ENCODE measurements around the gene MAPKAPK5.
"Not testable (repeated sequence)": the region's sequence is repeated elsewhere in the genome, so short reads cannot be mapped to it uniquely, and the experiment has no call there.

MAPKAPK5 gene

DNA sequence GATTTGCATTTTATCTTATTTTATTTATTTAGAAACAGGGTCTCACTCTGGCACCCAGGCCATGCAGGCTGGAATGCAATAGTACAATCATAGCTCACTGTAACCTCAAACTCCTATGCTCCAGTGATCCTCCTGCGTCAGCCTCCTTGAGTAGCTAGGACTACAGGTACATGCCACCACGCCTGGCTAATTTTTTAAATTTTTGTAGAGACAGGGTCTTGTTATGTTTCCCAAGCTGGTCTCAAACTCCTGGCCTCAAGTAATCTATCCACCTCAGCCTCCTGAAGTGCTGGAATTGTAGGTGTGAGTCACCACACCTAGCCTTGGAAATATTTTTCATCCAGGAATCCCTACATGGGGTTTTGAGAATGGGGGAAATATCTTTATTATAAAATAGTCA is 84.6 kb downstream of the MAPKAPK5 start:
- no peak overlapping the region for H3K4me3 ChIP-seq (ENCODE audit: low read depth, low read length)
- TF ChIP-seq, protein P1, sequence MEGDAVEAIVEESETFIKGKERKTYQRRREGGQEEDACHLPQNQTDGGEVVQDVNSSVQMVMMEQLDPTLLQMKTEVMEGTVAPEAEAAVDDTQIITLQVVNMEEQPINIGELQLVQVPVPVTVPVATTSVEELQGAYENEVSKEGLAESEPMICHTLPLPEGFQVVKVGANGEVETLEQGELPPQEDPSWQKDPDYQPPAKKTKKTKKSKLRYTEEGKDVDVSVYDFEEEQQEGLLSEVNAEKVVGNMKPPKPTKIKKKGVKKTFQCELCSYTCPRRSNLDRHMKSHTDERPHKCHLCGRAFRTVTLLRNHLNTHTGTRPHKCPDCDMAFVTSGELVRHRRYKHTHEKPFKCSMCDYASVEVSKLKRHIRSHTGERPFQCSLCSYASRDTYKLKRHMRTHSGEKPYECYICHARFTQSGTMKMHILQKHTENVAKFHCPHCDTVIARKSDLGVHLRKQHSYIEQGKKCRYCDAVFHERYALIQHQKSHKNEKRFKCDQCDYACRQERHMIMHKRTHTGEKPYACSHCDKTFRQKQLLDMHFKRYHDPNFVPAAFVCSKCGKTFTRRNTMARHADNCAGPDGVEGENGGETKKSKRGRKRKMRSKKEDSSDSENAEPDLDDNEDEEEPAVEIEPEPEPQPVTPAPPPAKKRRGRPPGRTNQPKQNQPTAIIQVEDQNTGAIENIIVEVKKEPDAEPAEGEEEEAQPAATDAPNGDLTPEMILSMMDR (IDR thresholded peaks at IDR 0.05; ENCODE audit: low read depth, low read length) = no peak

DNA sequence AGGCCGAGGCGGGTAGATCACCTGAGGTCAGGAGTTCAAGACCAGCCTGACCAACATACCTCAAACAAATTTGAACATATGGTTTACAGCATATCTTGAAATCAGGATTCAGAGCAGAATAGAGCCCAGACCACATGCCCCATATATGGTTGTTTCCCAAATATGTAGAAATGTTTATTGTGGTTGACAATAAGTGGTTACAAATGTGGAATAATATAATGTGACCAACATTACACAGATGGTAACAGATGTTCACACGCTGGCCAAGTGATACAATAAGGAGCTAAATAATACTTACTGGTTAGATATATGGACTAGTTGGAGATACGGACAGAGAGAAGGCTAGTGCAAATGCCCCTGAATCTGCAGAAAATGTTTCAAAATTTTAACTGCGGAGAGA is 85.3 kb downstream of the MAPKAPK5 start:
- TF ChIP-seq, protein P1 (IDR thresholded peaks at IDR 0.05; ENCODE audit: low read depth, low read length) = no peak
- H3K4me3 ChIP-seq (ENCODE audit: low read depth, low read length) = no peak overlapping the region

DNA sequence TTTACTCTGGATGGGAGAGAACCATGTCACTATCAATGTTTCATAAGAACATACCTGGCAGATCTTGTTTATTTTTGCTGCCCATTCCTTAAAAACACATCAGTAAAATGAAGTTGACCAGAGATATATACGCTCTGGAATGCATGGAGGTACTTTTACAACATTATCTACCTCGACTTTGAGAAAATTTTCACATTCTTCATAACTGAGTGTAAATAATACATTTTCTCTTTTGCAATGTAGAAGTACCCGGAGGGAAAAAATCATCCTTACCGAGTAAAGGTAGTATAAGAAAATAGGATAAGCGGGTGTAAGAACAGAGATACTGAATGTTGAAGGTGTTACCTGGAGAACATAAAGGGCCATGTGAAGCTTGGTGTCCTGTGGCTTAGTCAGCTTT is 90.2 kb downstream of the MAPKAPK5 start:
- H3K4me3 ChIP-seq (ENCODE audit: low read depth, low read length) = no peak overlapping the region
- TF ChIP-seq, protein P1 (IDR thresholded peaks at IDR 0.05; ENCODE audit: low read depth, low read length) = no peak

DNA sequence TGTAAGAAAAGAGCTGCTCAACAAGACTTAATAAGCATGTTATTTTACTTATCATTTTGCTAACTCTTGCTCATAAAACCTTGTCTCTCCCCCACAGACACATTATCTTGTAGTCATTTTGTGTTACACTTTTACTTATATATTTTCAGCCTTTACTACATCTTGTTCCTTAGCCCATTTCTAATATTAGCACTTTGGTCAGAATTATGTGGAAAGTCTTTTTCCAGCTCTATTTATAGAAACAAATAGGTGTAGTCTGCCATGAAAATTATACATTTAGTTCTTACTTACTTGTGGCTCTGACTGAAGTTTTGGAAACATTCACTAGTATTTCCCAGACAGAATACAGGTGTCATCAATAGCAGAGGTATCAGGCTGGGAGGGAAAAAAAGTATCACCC is 94.8 kb downstream of the MAPKAPK5 start:
- H3K4me3 ChIP-seq (ENCODE audit: low read depth, low read length) = no peak overlapping the region
- TF ChIP-seq, protein P1 (IDR thresholded peaks at IDR 0.05; ENCODE audit: low read depth, low read length) = no peak

DNA sequence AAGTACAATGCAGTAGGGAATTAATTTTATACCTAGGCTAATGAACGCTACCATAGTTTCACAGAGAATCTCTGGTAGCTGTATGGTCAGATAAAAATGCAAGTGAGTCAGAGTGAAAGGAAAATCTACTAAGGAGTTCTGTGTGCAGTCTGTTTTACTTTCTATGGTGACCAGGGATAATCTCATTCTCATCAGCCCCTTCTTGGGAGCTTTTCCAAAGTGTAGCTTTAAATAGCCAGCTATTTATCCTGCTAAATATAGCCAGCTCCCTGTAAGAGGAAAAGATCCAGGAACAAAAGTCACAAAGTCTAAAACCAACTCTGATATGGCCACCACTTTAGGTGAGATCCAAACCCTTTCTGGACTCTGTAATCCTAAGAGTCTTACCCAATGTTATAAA is 95.4 kb downstream of the MAPKAPK5 start:
- no peak overlapping the region for H3K4me3 ChIP-seq (ENCODE audit: low read depth, low read length)
- TF ChIP-seq, protein P1 (IDR thresholded peaks at IDR 0.05; ENCODE audit: low read depth, low read length) = no peak

DNA sequence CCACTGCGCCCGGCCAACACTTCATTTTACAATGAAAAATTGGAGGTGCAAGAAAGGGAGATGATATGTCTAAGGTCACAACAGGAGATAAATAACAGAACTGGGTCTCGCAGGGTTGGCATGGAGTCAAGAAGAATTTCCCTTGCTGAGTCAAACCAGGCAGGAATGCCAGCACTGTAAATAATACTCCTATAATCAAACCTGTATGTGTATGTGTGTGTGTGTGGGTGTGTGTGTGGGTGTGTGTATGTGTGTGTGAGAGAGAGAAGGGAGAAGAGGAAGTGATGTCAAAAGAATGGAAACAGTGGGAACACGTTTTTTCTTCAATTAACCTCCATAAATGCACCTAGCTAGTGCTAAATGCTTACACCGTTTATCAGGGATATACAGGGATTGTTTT is 100.5 kb downstream of the MAPKAPK5 start:
- TF ChIP-seq, protein P1 (IDR thresholded peaks at IDR 0.05; ENCODE audit: low read depth, low read length) = no peak
- no peak overlapping the region for H3K4me3 ChIP-seq (ENCODE audit: low read depth, low read length)

DNA sequence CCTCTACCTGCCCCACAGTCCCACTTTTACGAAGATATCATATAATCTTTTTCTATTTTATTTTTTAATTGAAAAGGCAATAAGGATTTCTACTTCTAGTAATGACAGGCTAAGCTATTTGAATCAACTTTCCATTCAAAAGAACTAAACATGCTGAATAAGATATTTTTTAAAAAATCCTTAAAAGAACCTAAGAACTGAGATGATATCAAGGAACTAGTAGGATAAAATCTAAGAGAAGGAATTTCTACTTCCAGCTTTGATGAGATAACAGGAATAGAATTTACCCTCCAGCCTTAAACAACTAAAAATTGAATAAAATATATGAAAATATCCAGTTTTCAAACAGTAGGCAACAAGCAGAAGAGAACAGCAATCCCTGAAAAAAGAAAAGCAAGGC is 101.9 kb downstream of the MAPKAPK5 start:
- TF ChIP-seq, protein P1 (IDR thresholded peaks at IDR 0.05; ENCODE audit: low read depth, low read length) = no peak
- H3K4me3 ChIP-seq (ENCODE audit: low read depth, low read length) = no peak overlapping the region

DNA sequence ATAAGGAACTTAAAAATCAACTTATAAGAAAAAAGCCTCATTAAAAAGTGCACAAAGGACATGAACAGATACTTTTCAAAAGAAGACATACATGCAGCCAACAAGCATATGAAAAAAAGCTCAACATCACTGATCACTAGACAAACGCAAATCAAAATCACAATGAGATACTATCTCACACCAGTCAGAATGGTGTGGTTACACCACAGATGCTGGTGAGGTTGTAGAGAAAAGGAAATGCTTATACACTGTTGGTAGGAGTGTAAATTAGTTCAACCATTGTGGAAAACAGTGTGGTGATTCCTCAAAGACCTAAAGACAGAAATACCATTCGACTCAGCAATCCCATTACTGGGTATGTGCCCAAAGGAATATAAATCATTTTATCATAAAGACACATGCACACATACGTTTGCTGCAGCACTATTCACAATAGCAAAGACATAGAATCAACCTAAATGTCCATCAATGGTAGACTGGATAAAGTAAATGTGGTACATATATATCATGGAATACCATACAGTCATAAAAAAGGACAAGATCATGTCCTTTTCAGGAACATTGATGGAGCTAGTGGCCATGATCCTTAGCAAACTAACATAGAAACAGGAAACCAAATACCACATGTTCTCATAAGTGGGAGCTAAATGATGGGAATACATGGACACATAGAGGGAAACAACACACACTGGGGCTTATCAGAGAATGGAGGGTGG is 109.1 kb downstream of the MAPKAPK5 start:
- H3K4me3 ChIP-seq (ENCODE audit: low read depth, low read length) = not testable (repeated sequence)

All from WI38 (cell line).